NCI-H2107 (cell line): Measurements from ENCODE around the gene IGSF5.

ENCODE experiments used
- DNase-seq: peaks from one replicate; lab custom pipeline; 2025; lab: John Stamatoyannopoulos, UW

IGSF5 gene

DNA sequence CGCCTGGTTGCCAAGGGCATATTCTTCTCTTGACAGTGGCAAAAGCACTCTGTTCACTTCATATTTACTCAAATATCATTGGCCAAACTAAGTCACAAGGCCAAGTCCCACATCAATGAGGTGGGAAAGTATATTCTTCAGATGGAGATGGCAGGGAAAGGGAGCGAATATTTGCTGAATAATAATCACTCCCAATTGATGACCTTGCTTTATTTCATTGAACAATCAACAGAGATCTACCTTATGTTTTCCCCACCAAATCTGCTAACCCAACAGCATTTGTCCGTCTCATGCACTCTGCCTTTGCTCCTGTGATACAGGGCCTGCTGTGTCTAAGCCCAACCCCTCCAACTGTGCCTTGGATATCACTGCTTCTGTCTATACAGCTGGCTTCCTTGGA lies 77.1 kb downstream of the IGSF5 start:
- no peak for DNase-seq

DNA sequence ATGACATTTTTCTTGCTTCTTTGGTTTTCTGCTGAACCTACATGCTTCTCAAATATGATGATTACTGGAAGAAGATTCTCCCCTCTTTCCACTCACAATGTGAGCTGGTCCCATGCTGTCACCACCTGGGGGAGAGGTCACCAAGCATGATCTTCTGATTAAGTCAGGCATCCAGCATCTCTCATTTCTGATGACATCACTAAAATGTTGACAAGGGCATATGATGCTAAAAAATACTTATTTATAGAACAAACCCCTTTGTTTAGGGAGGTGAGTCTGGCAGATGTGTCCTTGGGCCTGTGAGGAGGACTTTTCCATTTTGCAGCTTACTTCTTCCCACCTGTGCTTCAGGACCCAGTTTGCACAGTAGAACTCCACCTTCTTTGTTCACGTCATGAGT lies 80.3 kb downstream of the IGSF5 start:
- no peak for DNase-seq

DNA sequence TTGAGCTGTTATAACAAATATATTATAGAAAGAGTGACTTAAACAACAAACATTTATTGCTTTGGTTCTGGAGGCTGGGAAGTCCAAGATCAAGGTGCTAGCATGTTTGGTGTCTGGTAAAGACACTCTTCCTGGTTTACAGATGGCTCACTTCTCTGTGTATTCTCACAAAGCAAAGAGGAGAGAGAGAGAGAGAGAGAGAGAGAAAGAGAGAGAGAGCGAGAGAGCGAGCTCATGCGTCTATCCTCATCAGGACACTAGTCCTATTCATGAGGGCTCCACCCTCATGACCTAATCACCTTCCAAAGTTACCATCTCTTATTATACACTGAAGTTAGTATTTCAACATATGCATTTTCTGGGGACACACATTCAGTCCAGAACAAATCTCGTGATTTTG lies 89.6 kb downstream of the IGSF5 start:
- no peak for DNase-seq

DNA sequence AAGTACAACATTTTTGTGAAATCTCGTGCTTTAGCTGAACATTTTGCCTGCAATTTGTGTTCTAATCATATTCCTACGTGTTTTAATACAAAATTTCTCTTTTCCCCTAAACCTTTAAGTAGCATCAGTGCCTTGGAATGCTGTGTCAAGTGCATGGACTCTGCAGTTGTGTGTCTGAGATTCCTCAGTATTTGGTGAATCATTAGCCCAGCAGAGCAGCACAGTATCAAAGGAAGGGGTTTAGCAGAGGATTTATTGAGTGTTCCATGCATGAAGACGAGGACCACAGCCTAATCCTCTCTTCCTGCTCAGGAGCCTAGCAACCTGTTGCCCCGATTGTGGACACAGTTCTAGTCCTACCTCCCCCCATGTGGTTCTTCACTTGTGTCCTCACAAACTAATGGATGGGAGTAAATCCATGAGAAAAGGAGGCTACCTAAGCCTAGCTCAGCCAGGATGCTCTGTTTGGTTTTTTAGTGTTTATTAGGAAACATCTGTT lies 92.9 kb downstream of the IGSF5 start:
- no peak for DNase-seq

DNA sequence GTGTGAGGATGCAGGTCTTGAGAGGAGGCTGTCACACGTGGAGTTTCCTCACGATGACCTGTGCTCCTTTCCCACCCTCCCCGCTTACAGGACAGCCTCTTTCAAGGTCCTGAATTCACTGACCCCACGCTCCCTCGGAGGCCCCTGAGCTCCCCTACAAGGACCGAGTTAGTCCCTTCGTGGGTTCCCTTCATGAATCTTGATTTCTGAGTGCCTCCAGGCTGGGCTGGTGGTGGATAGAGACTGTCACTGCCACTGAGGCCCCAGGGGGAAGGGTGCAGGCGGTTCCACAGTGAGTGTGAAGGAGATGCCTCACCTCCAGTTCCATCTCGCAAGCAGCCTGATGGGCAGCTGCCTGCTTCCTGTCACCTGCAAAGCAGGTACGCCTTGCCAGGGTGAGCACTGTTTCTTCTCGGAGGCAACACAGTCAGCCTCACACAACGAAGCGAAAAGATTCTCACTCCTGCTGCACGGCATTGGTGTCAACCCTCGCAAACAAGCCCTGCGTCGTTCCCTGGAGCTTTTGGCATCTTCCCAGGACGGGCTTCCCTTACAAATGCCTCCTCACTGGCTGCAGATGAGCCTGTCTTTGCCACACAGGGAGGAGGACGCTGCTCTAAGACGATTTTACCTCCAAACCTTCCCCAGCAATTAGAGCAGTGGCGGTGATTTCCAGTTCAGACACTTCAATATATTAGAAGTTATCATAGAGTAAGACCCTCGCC lies 95.6 kb downstream of the IGSF5 start:
- no peak for DNase-seq

DNA sequence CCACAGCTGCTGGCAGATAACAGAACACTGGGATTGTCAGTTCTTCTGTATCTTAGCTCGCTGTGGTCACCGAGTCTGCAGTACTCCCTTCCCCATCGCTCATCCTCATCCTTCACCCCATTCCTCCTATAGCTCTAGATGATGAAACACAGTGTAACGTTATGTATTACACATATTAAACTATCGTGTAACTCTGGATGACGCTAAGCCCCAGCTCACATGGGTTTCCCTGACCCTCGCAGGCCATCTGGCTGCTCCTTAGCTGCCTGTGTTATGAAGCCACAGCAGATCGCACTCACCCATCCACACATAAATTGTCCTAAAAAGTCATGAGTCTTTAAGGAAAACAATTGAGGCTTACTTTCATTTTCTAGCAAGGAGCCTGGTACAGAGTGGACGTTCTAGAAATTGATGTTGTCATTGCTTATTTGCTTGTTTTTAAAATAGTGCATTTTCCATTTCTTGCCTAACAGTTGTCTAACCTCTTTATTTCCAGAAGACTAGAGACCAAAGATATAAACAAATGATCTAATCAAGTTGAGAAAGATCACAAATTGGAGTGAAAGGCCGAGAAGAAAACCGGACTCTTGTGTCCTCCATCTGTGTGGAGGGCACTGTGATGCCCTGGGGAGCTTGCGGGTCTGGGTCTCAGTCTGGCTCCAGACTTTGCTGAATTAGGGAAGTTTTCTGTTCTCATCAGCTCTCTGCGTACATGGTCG lies 97.9 kb downstream of the IGSF5 start:
- no peak for DNase-seq

DNA sequence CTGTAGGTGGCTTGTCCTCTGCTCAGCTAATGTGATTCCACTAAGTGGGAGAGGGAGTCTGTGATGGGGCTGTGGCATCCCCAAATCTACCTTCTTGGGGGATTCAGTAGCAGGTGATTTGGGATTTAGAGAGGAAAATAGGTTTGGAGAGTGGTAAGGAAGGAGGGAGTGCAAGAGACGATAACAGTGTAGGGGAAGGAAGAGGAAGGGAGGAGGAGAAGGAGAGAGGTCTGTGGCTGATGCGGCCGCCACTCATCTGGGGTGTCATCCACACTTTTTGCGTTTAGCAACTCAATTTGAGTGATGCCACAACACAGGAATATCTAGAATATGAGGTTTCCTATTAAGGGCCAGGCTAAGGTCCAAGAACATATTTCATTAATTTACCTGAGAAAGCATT lies 98.5 kb downstream of the IGSF5 start:
- no peak for DNase-seq

DNA sequence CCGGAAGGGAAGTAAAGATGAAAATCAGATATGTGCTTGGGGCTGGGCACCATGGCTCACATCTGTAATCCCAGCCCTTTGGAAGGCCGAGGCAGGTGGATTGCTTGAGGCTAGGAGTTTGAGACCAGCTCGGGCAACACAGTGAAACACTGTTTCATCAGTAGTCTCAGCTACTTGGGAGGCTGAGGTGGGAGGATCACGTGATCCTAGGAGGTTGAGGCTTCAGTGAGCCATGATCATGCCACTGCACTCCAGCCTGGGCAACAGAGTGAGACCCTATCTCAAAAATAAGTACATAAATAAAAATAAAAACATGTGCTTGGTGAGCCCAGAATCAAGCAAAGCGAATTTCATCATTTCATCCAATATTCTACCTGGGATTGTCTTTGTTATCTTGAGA lies 98.9 kb downstream of the IGSF5 start:
- no peak for DNase-seq

DNA sequence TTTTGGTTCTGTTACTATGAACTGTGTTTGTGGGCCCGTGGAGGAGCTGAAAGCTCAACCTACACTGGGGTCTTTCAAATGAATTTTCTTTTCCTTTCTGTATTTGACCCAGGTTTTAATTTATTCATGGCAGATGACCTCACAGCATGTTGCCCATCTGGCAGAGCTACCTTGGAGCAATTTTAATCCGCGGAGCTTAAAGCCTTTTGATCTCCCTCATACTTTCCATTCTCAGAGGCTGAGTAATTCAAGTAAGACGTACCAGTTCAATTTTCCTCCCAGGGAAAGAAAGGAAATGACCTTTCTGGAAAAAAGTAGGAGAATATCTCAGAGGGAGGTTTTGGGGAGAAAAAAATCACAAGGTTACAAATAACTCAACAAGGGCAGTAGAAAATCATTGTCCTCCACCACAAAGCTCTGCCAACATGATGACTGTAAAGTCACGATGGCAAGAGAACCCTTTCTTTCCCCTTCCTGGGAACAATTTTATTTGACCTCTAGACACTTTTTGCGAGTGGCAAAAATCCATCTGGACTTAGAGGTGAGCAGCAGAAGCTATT lies 100.7 kb downstream of the IGSF5 start:
- no peak for DNase-seq

DNA sequence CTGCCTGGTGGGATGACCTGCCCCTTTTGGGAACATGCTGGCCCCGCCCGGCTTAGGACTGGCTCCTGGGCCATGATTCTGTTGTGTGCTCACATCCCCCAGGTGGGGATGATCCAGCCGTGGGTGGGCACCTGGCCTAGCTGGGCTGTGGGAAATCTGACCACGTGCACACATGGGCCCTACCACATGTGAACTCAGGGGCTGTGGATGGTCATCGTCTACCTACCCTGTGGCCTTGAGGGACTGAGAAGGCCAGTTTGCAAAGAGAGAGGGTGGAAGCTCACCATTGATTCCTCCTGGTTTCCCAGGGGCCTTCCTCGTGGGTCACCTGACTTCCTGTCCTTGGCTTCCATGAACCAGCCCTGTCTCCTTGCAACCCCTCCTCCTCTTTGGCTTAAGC lies 102.9 kb downstream of the IGSF5 start:
- no peak for DNase-seq

DNA sequence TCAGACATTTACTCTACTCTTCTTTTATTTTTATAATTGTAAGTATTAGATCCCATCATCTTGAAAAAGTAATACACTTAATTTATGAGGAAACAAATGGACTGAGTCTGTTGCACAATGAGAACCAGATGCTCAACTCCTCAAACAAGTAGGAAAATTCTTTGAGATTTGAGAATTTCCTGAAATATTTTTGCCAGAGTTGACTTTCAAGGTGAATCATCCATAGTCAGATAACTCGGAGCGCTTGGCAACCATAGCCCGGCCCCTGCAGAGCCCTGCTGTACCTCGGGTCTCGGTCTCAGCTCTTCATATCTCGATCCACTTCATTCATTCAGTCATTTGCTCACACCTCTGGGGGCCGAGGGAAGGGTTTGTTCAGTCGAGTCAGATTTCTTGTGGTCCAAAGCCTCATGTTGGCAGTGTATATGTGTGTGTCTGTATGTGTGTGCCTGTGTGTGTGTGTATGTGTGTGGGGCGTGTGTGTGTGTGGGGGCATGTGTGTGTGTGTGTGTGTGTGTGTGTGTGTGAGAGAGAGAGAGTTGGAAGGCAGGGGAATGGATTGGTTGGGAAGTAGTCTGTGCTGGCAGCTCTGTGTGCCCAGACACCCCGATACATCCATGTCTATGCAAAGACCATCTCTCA lies 104.2 kb downstream of the IGSF5 start:
- DNase-seq = no peak

DNA sequence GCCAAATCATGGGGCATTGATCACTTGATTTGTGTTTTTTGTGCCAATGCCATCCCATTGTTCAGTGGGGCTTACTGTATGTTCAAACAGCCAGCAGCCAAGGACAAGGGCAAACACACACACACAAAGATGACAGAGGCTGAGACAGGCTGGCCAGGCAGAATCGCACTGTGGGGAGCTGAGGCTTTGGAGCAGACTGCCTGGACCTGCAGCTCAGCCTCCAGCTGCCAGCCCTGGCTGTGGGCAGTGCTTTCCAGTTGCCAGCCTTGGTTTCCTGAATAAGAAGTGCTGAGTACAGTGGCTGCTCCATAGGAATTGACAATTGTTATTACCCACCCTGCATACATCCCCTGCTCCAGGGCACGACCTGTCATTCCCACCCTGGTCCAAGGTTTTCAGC lies 105.3 kb downstream of the IGSF5 start:
- no peak for DNase-seq

DNA sequence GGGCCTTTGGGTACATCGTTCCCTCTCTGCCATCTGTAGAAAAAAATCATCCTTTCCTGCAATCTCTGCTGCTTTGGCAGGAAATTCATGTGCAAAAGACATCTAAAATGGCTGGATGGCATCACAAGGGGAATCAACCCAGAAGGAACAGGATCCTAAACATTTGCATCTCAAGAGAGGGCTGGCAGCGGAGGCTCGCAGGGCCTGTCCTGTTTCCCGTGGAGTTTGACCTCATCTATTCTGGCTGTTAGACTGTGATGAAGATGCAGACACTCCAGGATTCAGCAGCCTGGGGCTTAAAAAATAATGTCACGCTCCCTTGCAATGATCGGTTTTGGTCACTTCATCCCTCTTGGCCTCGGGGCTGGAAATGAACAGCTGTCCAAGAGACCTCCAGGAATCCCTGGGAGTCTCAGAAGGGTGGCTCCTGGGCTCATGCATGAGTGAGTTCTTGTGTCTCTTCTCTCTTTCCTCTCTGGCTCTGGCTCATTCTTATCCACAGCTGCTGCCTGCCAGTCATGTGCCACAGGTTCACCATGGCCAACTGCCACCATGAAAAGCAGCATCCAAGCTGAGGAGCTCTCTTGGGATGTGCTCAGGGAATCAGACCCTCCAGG lies 106.1 kb downstream of the IGSF5 start:
- no peak for DNase-seq
